SK-N-DZ (cell line): ENCODE measurements around the gene XYLT1.

Source experiments
- DNase-seq: peaks from one replicate; pipeline ENCODE4 v3.0.0-alpha.2; 2015; ENCODE audit warnings: low spot score

Gene XYLT1

GRCh38 chr16:17117906-17118577 is 352.7 kb downstream of the XYLT1 start:
- DNase-seq: no peak

- DNase-seq: no peak
Measured at GRCh38 chr16:17116595-17117322, 354.0 kb downstream of the XYLT1 start.

- no peak for DNase-seq
Measured at GRCh38 chr16:17109413-17109812, 361.3 kb downstream of the XYLT1 start.

GRCh38 chr16:17108596-17108995 is 362.2 kb downstream of the XYLT1 start:
- no peak for DNase-seq

- no peak for DNase-seq
Measured at GRCh38 chr16:17107450-17107849, 363.3 kb downstream of the XYLT1 start.

GRCh38 chr16:17106243-17106791 is 364.4 kb downstream of the XYLT1 start:
- no peak for DNase-seq

GRCh38 chr16:17105239-17105797 is 365.4 kb downstream of the XYLT1 start:
- no peak for DNase-seq

GRCh38 chr16:17104654-17105053 is 366.1 kb downstream of the XYLT1 start:
- no peak for DNase-seq

GRCh38 chr16:17103216-17103615 is 367.5 kb downstream of the XYLT1 start:
- no peak for DNase-seq

- peak; percentile 34 for DNase-seq
Measured at GRCh38 chr16:17101646-17102045, 369.1 kb downstream of the XYLT1 start.

GRCh38 chr16:17098685-17099084 is 372.1 kb downstream of the XYLT1 start:
- no peak for DNase-seq

- no peak for DNase-seq
Measured at GRCh38 chr16:17084130-17084529, 386.6 kb downstream of the XYLT1 start.

- no peak for DNase-seq
Measured at GRCh38 chr16:17083628-17084027, 387.1 kb downstream of the XYLT1 start.

- no peak for DNase-seq
Measured at GRCh38 chr16:17082095-17082882, 388.5 kb downstream of the XYLT1 start.

GRCh38 chr16:17080105-17080504 is 390.7 kb downstream of the XYLT1 start:
- no peak for DNase-seq

- DNase-seq: no peak
Measured at GRCh38 chr16:17078931-17079631, 391.7 kb downstream of the XYLT1 start.

- DNase-seq: no peak
Measured at GRCh38 chr16:17076818-17077498, 393.8 kb downstream of the XYLT1 start.

- DNase-seq: no peak
Measured at GRCh38 chr16:17076092-17076754, 394.5 kb downstream of the XYLT1 start.

GRCh38 chr16:17072104-17072503 is 398.7 kb downstream of the XYLT1 start:
- DNase-seq: no peak
